ENCODE data around the gene CERCAM. TPM values are rescaled to one million over a fixed set of nuclear protein-coding genes. Genes with fewer than 3 reads are reported as not detected.
"Not testable (repeated sequence)": the region's sequence is repeated elsewhere in the genome, so short reads cannot be mapped to it uniquely, and the experiment has no call there.

Gene CERCAM
- total RNA-seq, 1 donor from 2014 or later, result 55.7 TPM

DNA sequence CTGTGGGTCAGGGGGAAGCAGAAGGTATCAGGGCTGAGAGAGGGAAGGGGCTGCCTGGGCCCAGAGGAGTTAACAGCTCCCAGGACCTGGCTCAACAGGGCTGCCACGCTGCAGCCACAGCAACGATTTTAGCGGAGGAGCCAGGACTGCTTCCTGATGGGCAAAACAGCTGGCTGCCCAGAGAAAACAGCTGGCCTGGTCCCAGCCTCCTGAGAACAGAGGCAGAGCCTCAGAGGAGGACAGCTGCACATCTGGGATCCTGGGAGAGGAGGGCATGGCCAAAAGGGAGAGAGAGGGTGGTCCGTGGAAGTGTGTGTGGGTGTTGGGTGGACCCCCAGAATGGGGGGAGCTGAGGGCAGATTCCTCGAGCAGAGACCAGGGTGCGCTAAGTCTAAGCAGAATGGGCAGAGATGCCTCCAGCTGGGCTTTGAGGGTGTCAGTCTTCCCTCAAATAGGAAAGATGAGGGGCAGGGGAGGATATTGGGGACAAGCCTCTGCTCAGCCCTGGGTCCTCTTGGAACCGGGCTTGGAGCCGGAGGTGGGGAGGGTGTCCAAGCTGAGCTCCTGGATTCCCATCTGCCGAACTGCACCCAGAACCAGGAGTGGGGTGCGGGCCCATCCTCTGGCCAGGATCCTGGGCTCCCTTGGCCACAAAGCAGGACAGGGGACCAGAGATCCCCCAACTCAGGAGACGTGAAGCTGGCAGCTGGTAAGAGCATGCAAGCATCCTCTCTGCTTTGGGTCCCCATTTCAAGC is 9.1 kb upstream of the CERCAM start:
- H3K4me3 ChIP-seq (ENCODE audit: low read depth, low read length), result no peak overlapping the region
- TF ChIP-seq, protein P1, sequence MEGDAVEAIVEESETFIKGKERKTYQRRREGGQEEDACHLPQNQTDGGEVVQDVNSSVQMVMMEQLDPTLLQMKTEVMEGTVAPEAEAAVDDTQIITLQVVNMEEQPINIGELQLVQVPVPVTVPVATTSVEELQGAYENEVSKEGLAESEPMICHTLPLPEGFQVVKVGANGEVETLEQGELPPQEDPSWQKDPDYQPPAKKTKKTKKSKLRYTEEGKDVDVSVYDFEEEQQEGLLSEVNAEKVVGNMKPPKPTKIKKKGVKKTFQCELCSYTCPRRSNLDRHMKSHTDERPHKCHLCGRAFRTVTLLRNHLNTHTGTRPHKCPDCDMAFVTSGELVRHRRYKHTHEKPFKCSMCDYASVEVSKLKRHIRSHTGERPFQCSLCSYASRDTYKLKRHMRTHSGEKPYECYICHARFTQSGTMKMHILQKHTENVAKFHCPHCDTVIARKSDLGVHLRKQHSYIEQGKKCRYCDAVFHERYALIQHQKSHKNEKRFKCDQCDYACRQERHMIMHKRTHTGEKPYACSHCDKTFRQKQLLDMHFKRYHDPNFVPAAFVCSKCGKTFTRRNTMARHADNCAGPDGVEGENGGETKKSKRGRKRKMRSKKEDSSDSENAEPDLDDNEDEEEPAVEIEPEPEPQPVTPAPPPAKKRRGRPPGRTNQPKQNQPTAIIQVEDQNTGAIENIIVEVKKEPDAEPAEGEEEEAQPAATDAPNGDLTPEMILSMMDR (conservative IDR thresholded peaks at IDR 0.05; ENCODE audit: low read depth, low read length), result no peak
- no peak for DNase-seq (ENCODE audit: low read depth)

DNA sequence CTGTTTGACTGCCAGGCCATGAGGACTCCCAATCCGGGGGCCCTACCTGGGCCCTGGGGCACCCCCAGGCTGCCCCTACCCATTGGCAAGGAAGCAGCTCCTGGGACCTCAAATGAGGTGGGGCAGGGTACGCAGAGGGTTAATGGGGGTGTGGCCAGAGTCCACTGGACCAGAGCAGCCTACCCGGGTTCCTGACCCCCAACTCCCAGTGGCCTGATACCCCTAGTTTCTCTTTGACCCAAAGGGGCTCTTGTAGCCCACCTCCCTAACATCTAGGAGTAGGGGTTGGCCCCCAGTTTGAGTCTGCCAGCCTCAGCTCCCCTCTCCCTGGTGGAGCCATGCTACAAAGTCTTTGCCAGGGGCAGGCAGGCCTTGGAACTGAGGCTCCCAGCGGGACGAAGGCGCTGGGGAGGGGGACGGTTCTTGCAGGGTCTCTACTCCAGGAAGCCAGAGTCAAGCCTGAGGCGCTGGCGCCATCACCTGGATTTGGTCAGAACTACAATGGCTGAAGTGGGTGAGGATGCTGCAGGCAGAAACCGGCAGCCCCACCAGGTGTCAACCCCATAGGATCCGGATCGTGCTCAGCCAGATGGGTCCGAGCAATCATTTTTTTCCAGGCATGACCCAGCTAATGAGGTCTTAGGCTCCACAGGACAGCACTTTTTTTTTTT is 8.4 kb upstream of the CERCAM start:
- DNase-seq (ENCODE audit: low read depth), result no peak
- H3K4me3 ChIP-seq (ENCODE audit: low read depth, low read length), result no peak overlapping the region
- TF ChIP-seq, protein P1 (conservative IDR thresholded peaks at IDR 0.05; ENCODE audit: low read depth, low read length), result peak; percentile 75

DNA sequence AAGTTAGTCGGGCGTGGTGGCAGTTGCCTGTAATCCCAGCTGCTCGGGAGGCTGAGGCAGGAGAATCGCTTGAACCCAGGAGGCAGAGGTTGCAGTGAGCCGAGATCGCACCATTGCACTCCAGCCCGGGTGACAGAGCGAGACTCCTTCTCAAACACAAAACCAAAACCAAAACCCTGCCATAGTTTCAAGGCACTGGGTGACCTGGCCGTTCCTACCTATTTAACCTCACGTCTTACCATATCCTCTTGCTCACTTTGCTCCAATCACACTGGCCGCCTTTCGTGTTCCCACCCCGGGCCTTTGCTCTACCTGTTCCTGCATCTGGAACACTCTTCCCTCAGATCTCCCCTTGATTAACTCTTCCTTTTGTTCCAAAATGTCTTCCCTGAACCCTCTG is 6.9 kb upstream of the CERCAM start:
- not testable (repeated sequence) for H3K4me3 ChIP-seq (ENCODE audit: low read depth, low read length)

DNA sequence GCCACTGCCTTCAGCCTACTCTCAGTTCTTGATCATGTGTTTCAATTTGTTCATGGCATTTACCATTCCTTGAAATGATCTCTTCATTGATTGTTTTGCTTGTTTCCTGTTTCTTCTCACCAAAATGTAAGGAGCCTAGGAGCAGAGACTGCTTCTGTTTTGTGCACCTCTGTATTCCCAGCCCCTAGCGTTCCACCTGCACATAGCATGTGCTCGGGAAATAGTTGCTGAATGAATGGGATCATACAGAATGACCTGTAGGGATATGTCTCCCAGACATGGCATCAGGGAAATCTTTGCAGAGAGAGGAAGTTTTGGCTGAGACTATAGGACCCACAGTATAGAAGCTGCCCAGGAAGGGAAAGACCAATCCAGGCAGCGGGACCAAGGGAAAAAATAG is 6.2 kb upstream of the CERCAM start:
- no peak overlapping the region for H3K4me3 ChIP-seq (ENCODE audit: low read depth, low read length)
- no peak for DNase-seq (ENCODE audit: low read depth)
- TF ChIP-seq, protein P1 (conservative IDR thresholded peaks at IDR 0.05; ENCODE audit: low read depth, low read length), result peak; percentile 29

More for the DNA sequence above, 6.9 kb upstream of the CERCAM start:
- DNase-seq (ENCODE audit: low read depth), result not testable (repeated sequence)

DNA sequence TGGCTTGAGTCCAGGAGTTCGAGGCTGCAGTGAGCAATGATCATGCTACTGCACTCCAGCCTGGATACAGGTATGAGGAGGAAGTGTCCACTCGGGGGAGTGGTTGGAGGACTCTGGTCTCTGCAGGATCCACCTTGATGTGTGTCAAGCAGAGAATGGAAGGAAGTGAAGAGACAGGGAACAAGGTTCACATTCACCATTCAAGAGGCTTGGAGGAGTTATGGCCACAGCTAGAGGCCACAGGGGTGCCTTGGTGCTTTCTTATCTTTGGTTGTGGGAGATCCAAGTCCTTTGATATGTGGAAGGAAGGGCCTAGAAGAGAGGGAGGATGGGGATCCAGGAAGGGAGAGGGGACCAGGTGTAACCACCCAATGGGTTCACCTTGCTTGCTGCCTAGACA is 5.4 kb upstream of the CERCAM start:
- no peak overlapping the region for H3K4me3 ChIP-seq (ENCODE audit: low read depth, low read length)
- TF ChIP-seq, protein P1 (conservative IDR thresholded peaks at IDR 0.05; ENCODE audit: low read depth, low read length), result no peak

DNA sequence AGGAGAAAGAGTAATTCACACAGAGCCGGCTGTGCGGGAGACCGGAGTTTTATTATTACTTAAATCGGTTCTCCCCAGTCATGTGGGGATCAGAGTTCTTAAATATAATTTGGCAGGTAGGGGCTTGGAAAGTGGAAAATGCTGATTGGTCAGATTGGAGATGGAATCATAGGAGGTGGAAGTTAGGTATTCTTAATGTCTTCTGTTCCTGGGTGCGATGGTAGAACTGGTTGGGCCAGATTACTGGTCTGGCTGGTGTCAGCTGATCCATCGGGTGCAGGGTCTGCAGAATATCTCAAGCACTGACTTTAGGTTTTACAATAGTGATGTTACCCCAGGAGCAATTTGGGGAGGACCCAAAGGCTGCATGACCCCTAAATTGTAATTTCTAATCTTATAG is 4.6 kb upstream of the CERCAM start:
- DNase-seq (ENCODE audit: low read depth), result no peak
- TF ChIP-seq, protein P1 (conservative IDR thresholded peaks at IDR 0.05; ENCODE audit: low read depth, low read length), result no peak
- no peak overlapping the region for H3K4me3 ChIP-seq (ENCODE audit: low read depth, low read length)

More for the DNA sequence above, 5.4 kb upstream of the CERCAM start:
- DNase-seq (ENCODE audit: low read depth), result no peak

DNA sequence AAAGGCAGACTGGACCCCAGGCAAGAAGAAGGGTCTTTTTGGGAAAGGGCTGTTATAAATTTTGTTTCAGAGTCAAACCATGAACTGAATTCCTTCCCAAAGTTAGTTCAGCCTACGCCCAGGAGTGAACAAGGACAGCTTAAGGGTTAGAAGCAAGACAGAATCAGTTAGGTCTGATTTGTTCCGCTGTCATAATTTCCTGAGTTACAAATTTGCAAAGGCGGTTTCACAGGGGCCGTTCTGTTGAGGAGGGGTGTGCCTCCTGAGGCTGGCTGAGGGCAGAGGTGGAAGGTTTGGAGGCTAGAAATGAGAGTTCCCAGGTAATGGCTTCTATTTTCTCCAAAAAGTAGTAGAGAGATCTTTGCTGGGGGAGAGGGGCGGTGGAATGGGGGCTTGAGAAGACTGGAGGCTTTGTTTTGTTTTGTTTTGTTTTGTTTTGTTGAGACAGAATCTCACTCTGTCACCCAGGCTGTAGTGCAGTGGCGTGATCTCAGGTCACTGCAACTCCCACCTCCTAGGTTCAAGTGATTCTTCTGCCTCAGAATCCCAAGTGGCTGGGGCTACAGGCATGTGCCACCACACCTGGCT is 4.1 kb upstream of the CERCAM start:
- no peak overlapping the region for H3K4me3 ChIP-seq (ENCODE audit: low read depth, low read length)
- TF ChIP-seq, protein P1 (conservative IDR thresholded peaks at IDR 0.05; ENCODE audit: low read depth, low read length), result no peak
- DNase-seq (ENCODE audit: low read depth), result no peak
